Urinary bladder (tissue), 4 donors: ENCODE results near the gene OR7C2. TPM values are rescaled to one million over a fixed set of nuclear protein-coding genes. Genes with fewer than 3 reads are reported as not detected.
A peak's percentile ranks its signal among the peaks of the same experiment; 100 is the strongest.
"Not testable (repeated sequence)": the region's sequence is repeated elsewhere in the genome, so short reads cannot be mapped to it uniquely, and the experiment has no call there.

Experiments used
- DNase-seq: peaks from one replicate; pipeline ENCODE4 v3.0.0-alpha.2; 2015; ENCODE audit errors: extremely low spot score
- H3K27ac ChIP-seq: one replicate; pipeline ENCODE4 v1.5.1; 2013; ENCODE audit warnings: low read depth, mild to moderate bottlenecking, moderate library complexity
- H3K36me3 ChIP-seq: one replicate; pipeline ENCODE4 v1.6.1; 2013; ENCODE audit warnings: mild to moderate bottlenecking, moderate library complexity; ENCODE audit not compliant: insufficient read depth
- H3K4me1 ChIP-seq: one replicate; pipeline ENCODE4 v1.6.1; 2013; ENCODE audit warnings: mild to moderate bottlenecking, moderate library complexity; ENCODE audit not compliant: insufficient read depth
- H3K4me3 ChIP-seq: one replicate; pipeline ENCODE4 v1.5.1; 2013; ENCODE audit warnings: low read depth, low read length
- WGBS: extraction: QIAGEN DNeasy Blood & Tissue Kit; methylation state at CpG from one replicate; pipeline ENCODE4 v1.1.7; 2013; 5-methylcytosine and 5-hydroxymethylcytosine counted together
- polyA plus RNA-seq: library from polyadenylated mRNA; stranded (reverse); fragments of 200-250 nt; gene quantifications from one replicate; pipeline ENCODE4 v1.2.3, GENCODE V29; 2013
- total RNA-seq: library from RNA; depleted of rRNA; stranded (reverse); fragments of >200 nt; gene quantifications from one replicate; pipeline ENCODE4 v1.2.3, GENCODE V29; 2014
- donor health status: healthy with polysubstance abuse.
- donor health status: healthy.

Gene OR7C2
- total RNA-seq (not detected), polyA plus RNA-seq (not detected)

DNA sequence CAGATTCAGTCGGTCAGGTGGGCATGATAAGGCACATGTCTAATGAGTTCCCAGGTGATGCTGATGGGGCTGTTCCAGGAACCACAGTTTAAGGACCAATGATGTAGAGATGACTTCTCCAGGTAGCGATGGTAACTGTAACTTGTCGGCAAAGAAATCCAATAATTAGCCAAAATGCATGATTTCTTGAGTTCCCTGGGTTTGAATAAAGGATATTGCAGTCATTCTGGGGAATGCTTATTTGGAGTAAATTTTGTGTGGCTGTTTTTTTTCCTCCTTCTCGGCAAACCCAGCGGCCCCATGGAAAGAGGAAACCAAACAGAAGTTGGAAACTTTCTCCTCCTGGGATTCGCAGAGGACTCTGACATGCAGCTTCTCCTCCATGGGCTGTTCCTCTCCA is at the start of gene OR7C2:
TSS of gene OR7C2 (plus strand) at position 301 of the 400 bp plus-strand sequence. CDS start at position 301, 0 bp downstream.
- H3K4me1 ChIP-seq, result no peaks in the 10 kb centered on the region
- 81% methylated on average over 6 of the region's 6 CpGs for WGBS
- no peaks in the 10 kb centered on the region for H3K36me3 ChIP-seq
- no peak within 1 kb of the TSS for H3K27ac ChIP-seq
- DNase-seq, result no peak
- no peak within 1 kb of the TSS for H3K4me3 ChIP-seq

DNA sequence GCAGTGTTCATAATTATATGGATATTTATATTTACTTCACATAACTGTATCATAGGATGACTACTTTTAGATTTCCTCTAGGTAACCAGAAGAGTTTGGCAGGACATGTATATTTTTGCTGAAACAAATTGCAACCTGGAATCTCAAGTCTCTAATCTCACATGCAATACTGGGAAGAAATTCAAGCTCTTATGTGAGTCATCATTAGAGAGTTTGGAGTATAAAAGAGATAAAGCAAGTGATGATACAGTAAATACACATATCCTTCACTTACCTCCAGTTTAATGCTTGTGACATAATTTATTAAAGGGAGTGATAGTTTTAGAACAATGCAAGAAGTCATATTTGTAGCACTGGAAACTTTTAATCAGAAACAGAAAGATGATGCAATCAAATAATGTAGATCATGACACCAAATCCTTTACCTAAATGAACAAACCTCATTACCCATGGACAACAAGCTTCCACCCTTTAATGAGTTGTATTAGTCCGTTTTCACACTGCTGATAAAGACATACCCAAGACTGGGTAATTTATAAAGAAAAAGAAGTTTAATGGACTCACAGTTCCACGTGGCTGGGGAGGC is 39.5 kb upstream of the OR7C2 start:
- Histone ChIP-seq H3K4me1 (no peaks in the 10 kb centered on the region), H3K27ac (no peak overlapping the region), H3K4me3 (no peak overlapping the region), H3K36me3 (no peaks in the 10 kb centered on the region)
- WGBS, result 38% methylated on average over 2 of the region's 2 CpGs
- no peak for DNase-seq

DNA sequence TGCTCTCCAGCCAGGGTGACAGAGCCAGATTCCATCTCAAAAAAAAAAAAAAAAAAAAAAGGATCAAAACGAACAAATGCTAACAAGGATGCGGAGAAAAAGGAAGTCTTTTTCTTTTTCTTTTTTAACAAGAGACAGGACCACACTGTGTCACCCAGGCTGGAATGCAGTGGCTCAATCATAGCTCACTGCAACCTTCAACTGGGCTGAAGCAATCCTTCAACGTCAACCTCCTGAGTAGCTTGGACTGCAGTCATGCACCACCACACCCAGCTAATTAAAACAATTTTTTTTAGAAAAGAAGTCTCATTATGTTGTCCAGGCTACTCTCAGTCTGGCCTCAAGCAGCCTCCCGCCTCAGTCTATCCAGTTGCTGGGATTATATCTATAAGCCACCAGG is 34.6 kb upstream of the OR7C2 start:
- Histone ChIP-seq H3K27ac (no peak overlapping the region), H3K4me1 (no peaks in the 10 kb centered on the region), H3K36me3 (no peaks in the 10 kb centered on the region), H3K4me3 (no peak overlapping the region)
- 76% methylated on average over 4 of the region's 4 CpGs for WGBS
- no peak for DNase-seq

DNA sequence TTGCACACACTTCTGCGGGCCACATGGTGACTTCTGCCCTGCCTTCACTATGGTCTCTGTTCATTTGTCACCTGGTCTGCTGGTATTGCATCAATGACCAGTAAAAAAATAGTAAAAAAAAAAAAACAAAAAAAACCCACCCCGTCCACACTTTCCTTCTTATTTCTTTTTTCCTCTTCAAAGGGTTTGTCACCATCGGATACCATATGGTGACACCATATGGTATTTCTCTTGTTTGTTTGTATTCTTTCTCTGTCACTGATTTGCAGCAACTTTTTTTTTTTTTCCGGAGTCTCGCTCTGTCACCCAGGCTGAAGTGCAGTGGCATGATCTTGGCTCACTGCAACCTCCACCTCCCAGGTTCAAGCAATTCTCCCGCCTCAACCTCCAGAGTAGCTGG is 26.2 kb upstream of the OR7C2 start:
- no peak for DNase-seq
- Histone ChIP-seq H3K27ac (no peak overlapping the region), H3K36me3 (no peaks in the 10 kb centered on the region), H3K4me3 (no peak overlapping the region), H3K4me1 (no peaks in the 10 kb centered on the region)
- WGBS, result 78% methylated on average over 6 of the region's 6 CpGs

DNA sequence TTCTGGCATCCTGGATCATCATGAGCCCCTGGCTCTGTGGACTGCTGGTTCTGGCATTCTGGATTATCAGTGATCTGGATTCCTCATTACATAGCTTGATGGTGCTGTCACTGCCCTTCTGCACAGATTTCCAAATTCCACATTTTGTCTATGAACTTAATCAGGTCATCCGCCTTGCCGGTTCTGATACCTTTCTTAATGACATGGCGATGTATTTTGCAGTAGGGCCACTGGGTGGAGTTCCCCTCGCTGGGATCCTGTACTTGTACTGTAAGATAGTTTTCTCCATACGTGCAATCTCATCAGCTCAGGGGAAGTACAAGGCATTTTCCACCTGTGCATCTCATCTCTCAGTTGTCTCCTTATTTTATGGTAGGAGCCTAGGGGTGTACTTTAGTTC is 24.4 kb upstream of the OR7C2 start:
- H3K27ac ChIP-seq, result no peak overlapping the region
- no peaks in the 10 kb centered on the region for H3K4me1 ChIP-seq
- no peak overlapping the region for H3K4me3 ChIP-seq
- H3K36me3 ChIP-seq, result no peaks in the 10 kb centered on the region
- DNase-seq, result no peak
- WGBS, result 36% methylated on average over 5 of the region's 5 CpGs

DNA sequence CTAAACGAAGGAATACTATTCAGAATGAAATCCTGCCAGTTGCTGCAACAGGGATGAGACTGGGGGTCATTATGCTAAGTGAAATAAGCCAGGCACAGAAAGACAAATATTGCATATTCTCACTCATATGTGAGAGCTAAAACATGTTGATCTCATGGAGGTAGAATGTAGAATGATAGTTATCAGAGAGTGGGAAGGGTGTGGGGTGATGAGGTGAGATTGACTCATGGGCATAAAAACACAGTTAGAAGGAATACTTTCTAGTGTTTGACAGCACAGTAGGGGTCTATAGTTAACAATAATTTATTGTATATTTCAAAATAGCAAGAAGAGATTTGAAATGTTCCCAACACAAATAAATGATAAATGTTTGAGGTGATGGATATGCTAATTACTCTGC is 7.8 kb upstream of the OR7C2 start:
- no peak for DNase-seq
- H3K27ac ChIP-seq, result no peak overlapping the region
- H3K4me1 ChIP-seq, result no peaks in the 10 kb centered on the region
- WGBS, result 57% methylated on average over 1 of the region's 1 CpG
- no peaks in the 10 kb centered on the region for H3K36me3 ChIP-seq
- no peak overlapping the region for H3K4me3 ChIP-seq

DNA sequence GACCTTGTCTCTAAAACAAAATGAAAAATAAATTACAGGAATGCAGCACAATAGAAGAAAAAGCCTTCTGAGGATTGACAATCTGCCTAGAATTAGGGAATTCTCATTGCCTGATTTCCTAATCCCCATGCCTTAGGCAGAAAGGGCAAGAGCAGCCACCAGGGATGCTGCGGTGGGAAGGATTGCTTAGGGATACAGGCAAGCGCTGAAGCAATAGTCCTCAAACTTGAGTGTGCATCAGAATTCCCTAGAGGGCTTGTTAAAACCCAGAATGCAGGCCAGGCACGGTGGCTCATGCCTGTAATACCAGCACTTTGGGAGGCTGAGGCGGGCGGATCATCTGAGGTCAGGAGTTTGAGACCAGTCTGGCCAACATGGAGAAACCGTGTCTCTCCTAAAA is 1.0 kb upstream of the OR7C2 start:
- Histone ChIP-seq H3K4me3 (no peak overlapping the region), H3K36me3 (no peaks in the 10 kb centered on the region), H3K4me1 (no peaks in the 10 kb centered on the region), H3K27ac (no peak overlapping the region)
- WGBS, result 85% methylated on average over 6 of the region's 6 CpGs
- DNase-seq, result no peak

DNA sequence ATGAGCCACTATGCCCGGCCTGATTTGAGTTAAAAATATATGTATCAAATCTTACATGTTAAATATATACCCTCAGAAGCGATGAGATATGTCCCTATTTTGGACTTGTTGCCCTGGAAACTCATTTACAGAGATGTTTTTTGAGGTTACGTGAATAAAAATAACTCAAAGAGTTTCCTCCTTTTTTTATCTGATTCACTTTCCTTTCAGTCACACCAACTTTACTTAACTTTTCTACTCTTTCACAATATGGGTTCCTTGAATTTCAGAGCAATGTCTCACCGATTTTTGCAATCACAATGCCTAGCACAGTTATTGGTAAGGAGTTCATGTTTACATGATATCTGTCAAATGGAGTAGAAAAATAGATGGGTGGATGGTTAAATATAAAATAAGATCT is 2.3 kb downstream of the OR7C2 start:
- WGBS, result 55% methylated on average over 4 of the region's 4 CpGs
- Histone ChIP-seq H3K27ac (no peak overlapping the region), H3K36me3 (no peaks in the 10 kb centered on the region), H3K4me3 (no peak overlapping the region), H3K4me1 (no peaks in the 10 kb centered on the region)
- no peak for DNase-seq

DNA sequence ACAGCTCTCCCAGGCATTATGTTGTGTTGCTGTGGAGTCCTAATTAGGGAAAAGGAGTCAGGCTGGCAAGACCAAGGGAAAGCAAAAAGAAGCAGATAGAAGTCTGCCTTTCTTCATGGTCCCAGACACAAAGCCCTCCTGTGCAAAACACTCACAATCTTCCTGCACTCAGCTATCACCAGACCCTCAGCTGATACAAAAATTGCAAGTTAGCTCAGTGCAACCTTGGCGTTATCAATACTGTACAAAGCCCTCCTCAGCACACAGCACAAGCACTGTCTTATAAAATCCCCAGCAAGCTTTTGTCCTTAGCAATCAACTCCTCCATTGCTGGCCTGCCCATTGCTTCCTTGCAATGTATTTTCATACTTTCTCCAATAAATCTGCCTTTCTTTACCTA is 3.2 kb downstream of the OR7C2 start:
- no peaks in the 10 kb centered on the region for H3K4me1 ChIP-seq
- no peaks in the 10 kb centered on the region for H3K36me3 ChIP-seq
- no peak overlapping the region for H3K4me3 ChIP-seq
- H3K27ac ChIP-seq, result peak overlapping the region; percentile 50
- no peak for DNase-seq
- 84% methylated on average over 1 of the region's 1 CpG for WGBS

DNA sequence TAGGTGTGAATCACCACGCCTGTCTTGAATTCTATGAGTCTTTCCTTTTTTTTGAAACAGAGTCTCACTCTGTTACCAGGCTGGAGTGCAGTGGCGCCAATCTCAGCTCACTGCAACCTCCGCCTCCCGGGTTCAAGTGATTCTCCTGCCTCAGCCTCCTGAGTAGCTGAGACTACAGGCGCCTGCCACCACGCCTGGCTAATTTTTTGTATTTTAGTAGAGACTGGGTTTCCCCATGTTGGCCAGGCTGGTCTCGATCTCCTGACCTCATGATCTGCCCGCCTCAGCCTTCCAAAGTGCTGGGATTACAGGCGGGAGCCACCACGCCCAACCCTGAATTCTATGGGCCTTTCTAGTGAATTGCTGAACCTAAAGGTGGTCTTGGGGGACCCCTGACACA is 8.1 kb downstream of the OR7C2 start:
- DNase-seq, H3K27ac ChIP-seq, H3K4me3 ChIP-seq, H3K4me1 ChIP-seq, H3K36me3 ChIP-seq: not testable (repeated sequence)
- 88% methylated on average over 10 of the region's 10 CpGs for WGBS

DNA sequence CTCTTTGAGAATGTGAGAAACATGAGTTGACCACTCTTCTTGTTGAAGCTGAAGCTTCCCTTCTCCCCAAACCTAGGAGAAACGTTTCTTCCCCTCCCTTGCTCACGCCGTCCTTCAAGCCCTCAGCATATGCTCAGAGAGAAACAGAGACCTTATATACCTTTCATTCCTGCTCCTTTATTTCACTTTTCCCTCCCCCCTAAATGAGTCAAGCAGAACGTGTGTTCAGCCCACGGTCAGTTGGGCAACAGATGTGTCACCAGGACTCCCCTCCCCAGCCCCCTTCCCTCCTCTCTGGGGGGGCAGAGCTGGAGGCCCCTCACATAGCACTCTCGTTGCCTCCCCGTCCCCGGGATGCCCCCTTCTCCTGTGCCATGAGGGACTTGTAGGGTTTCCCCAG is 8.6 kb downstream of the OR7C2 start:
- Histone ChIP-seq H3K4me1 (no peaks in the 10 kb centered on the region), H3K36me3 (no peaks in the 10 kb centered on the region), H3K4me3 (no peak overlapping the region), H3K27ac (no peak overlapping the region)
- no peak for DNase-seq
- WGBS, result 59% methylated on average over 8 of the region's 8 CpGs

DNA sequence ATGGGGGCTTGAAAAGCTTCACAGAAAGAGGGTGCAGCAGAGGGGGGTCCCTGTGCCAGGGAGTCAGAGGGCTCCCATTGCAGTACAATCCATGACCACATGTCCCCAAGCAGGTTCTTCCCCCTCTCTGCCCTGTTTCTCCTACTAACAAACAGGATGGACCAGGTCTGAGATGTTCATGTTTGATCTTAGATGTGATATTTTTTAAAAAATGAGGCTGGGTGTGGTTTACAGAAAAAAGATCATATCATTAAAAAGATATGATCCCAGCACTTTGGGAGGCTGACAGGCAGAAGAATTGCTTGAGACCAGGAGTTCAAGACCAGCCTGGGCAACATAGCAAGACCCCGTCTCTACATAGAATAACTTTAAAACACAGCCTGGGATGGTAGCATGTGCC is 9.1 kb downstream of the OR7C2 start:
- Histone ChIP-seq H3K4me1 (no peaks in the 10 kb centered on the region), H3K4me3 (no peak overlapping the region), H3K27ac (no peak overlapping the region), H3K36me3 (no peaks in the 10 kb centered on the region)
- no peak for DNase-seq
- WGBS, result 85% methylated on average over 1 of the region's 1 CpG

DNA sequence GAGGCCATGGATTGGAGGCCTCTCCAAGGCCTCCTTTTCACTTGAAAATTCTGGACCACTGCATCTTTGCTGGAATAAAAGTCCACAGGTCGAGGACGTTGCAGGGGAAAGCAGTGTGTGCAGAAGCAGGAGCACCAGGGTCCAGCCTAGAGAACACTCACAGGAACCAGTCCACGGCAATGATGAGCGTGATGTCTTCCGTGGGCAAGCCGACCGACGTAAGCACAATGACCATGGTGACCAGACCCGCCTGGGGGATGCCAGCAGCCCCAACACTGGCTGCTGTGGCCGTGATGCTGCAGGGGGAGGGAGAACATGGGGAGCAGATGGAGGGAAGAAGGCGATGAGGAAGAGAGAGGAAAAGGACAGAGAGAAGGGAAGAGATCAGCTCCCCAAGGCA is 11.5 kb downstream of the OR7C2 start:
- Histone ChIP-seq H3K36me3 (no peaks in the 10 kb centered on the region), H3K4me3 (no peak overlapping the region), H3K4me1 (no peaks in the 10 kb centered on the region), H3K27ac (no peak overlapping the region)
- no peak for DNase-seq
- WGBS, result 77% methylated on average over 11 of the region's 11 CpGs

DNA sequence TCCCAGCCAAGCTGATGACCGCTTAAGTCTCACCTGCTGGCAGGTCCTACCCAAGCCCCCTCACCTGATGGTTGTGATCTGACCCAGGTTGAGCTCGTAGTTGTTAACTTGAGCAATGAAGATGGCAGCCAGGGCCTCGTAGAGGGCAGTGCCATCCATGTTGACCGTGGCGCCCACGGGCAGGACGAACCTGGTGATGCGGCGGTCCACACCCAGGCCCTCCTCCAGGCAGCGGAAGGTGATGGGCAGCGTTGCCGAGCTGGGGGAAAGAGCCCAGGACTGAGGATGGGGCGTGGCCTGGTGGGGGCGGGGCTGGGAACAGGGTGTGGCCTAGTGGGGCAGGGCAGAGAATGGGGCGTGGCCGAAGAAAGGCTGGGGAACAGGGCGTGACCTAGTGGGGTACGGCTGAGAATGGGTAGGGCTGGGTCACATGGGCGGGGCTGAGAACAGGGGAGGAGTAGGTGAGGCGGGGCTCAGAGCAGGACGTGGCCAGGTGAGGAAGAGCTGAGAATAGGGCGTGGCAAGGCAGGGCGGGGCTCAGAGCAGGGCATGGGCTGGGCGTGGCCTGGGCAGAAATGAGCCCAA is 12.9 kb downstream of the OR7C2 start:
- WGBS, result 25% methylated on average over 24 of the region's 24 CpGs
- no peaks in the 10 kb centered on the region for H3K4me1 ChIP-seq
- H3K4me3 ChIP-seq, result no peak overlapping the region
- H3K36me3 ChIP-seq, result no peaks in the 10 kb centered on the region
- H3K27ac ChIP-seq, result no peak overlapping the region
- DNase-seq, result no peak

DNA sequence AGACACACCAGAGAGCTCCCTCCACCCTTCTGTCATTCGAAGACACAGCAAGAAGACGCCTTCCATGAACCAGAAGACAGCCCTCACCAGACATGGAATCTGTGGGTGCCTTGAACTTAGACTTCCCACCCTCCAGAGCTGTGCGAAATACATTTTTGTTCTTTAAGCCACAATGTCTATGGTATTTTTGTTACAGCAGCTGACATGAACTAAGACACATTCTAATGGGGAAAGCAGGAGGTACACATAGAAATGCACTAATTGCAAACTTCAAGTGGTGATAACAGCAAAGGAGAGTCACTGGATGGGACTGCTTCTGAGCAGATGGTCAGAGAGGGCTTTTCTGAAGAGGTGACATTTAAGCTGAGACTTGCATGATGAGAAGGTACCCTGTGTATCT is 16.2 kb downstream of the OR7C2 start:
- H3K4me3 ChIP-seq, result no peak overlapping the region
- H3K4me1 ChIP-seq, result no peaks in the 10 kb centered on the region
- H3K27ac ChIP-seq, result no peak overlapping the region
- DNase-seq, result no peak
- no peaks in the 10 kb centered on the region for H3K36me3 ChIP-seq
- 88% methylated on average over 3 of the region's 3 CpGs for WGBS
